OCI-LY7 (cell line): ENCODE results near the gene ENPP7.
"Not testable (repeated sequence)": the region's sequence is repeated elsewhere in the genome, so short reads cannot be mapped to it uniquely, and the experiment has no call there.

Experiments
- EZH2phosphoT487 ChIP-seq: fragments of 200-600 bp; sonication (generic); IDR thresholded peaks from 2 replicates; pipeline ENCODE4 v1.6.1; 2018; ENCODE audit warnings: low read depth, borderline replicate concordance, mild to moderate bottlenecking, mixed run types, antibody characterized with exemption, low read length, moderate library complexity, mixed read lengths
- TF ChIP-seq, protein P1 (sequence below): fragments of 200-600 bp; sonication (generic); conservative IDR thresholded peaks from 2 replicates; pipeline ENCODE4 v1.5.1; 2014; ENCODE audit warnings: mild to moderate bottlenecking, antibody characterized with exemption, low read length, moderate library complexity, mixed read lengths

DNA sequence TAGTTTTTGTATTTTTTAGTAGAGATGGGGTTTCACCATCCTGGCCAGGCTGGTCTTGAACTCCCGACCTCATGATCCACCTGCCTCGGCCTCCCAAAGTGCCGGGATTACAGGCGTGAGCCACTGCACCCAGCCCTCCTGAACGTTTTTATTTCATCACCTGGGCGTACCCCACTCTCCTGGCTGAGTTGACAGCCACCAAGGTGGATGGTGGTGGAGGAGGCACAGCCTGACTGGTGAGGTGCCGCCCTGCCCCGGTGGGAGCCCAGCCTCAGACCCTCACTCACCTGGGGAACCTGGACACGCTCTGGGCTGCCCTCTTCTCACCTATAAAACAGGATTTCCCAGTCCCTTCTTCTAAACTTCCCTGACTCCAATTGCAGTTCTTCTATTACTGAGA is 42.0 kb downstream of the ENPP7 start:
- TF ChIP-seq, protein P1, sequence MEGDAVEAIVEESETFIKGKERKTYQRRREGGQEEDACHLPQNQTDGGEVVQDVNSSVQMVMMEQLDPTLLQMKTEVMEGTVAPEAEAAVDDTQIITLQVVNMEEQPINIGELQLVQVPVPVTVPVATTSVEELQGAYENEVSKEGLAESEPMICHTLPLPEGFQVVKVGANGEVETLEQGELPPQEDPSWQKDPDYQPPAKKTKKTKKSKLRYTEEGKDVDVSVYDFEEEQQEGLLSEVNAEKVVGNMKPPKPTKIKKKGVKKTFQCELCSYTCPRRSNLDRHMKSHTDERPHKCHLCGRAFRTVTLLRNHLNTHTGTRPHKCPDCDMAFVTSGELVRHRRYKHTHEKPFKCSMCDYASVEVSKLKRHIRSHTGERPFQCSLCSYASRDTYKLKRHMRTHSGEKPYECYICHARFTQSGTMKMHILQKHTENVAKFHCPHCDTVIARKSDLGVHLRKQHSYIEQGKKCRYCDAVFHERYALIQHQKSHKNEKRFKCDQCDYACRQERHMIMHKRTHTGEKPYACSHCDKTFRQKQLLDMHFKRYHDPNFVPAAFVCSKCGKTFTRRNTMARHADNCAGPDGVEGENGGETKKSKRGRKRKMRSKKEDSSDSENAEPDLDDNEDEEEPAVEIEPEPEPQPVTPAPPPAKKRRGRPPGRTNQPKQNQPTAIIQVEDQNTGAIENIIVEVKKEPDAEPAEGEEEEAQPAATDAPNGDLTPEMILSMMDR: not testable (repeated sequence)
- not testable (repeated sequence) for TF ChIP-seq EZH2phosphoT487
